ENCODE results near the gene PAK1IP1.
A peak's percentile ranks its signal among the peaks of the same experiment; 100 is the strongest.
"Not testable (repeated sequence)": the region's sequence is repeated elsewhere in the genome, so short reads cannot be mapped to it uniquely, and the experiment has no call there.

The PAK1IP1 gene

GRCh38 chr6:10694302-10695085 is at the start of gene PAK1IP1, which contains the start of gene C6orf52:
TSS of gene PAK1IP1 (plus strand) at chr6:10694972. CDS start at chr6:10694986, 14 bp downstream.
TSS of gene C6orf52 (minus strand) at chr6:10694616. CDS start at chr6:10687550, 7,066 bp downstream.
- peak; percentile 78 to 86 (median 81) for DNase-seq (ENCODE audit: low read depth in 3 of 3, low spot score in 1 of 3)

- DNase-seq (ENCODE audit: low read depth in 3 of 3, low spot score in 1 of 3): no peak
Measured at GRCh38 chr6:10655508-10656055, 39.2 kb upstream of the PAK1IP1 start.

DNA sequence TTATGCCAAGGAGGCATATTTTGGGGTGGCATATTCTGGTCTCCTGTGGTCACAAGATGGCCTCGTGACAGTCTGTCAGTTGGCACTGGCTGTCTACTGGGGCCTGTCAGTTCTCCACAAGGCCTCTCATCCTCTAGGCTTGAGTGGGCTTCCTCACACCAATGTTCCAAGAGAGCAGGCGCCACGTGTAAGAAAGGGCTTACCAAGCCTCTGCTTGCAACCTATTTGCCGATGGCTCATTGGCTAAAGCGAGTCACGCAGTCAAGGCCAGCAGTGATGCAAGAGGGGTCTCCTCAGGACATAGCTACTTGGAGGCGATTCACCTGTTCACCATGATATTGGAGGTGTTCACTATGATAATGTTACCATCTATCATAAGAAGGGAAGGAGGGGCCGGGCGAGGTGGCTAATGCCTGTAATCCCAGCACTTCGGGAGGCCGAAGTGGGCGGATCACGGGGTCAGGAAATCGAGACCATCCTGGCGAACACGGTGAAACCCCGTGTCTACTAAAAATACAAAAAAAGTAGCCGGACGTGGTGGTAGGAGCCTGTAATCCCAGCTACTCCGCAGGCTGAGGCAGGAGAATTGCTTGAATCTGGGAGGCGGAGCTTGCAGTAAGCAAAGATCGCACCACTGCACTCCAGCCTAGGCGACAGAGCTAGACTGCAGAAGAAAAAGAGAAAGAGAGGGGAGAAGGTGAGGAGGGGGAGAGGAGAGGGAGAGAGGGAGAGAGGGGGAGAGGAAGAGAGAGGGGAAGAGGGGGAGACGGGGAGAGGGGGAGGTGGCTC is 35.7 kb upstream of the PAK1IP1 start:
- DNase-seq (ENCODE audit: low read depth in 3 of 3, low spot score in 1 of 3): no peak

DNA sequence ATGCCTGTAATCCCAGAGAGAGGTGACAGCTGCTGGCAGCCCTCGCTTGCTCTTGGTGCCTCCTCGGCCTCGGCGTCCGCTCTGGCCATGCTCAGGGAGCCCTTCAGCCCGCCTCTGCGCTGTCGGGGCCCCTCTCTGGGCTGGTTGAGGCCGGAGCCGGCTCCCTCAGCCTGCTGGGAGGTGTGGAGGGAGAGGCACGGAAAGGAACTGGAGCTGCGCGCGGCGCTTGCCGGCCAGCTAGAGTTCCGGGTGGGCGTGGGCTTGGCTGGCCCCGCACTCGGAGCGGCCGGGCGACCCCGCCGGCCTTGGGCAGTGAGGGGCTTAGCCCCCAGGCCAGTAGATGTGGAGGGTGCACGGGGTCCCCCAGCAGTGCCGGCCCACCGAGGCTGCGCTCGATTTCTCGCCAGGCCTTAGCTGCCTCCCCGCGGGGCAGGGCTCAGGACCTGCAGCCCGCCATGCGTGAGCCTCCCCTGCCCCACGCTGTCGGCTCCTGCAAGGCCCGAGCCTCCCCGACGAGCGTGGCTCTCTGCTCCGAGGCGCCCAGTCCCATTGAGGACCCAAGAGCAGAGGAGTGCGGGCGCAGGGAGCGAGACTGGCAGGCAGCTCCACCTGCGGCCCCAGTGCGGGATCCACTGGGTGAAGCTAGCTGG is 34.9 kb upstream of the PAK1IP1 start:
- no peak for DNase-seq (ENCODE audit: low read depth in 3 of 3, low spot score in 1 of 3)

DNA sequence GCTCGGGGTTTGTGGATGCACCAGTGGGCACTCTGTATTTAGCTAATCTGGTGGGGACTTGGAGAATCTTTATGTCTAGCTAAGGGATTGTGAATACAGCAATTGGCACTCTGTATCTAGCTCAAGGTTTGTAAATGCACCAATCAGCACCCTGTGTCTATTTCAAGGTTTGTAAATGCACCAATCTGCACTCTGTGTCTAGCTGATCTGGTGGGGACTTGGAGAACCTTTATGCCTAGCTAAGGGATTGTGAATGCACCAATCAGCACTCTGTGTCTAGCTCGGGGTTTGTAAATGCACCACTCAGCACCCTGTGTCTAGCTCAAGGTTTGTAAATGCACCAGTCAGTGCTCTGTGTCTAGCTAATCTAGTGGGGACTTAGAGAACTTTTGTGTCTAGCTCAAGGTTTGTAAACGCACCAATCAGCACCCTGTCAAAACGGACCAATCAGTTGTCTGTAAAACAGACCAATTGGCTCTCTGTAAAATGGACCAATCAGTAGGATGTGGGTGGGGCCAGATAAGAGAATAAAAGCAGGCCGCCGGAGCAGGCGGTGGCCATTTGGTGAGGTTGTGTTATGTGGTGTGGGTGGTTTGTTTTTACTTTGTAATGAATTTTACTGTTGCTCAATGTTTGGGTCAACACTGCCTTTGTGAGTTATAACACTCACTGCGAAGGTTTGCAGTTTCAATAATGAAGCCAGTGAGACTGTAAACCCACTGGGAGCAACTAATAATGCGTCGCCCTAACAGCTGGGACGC is 34.2 kb upstream of the PAK1IP1 start:
- DNase-seq (ENCODE audit: low read depth in 3 of 3, low spot score in 1 of 3): not testable (repeated sequence)

DNA sequence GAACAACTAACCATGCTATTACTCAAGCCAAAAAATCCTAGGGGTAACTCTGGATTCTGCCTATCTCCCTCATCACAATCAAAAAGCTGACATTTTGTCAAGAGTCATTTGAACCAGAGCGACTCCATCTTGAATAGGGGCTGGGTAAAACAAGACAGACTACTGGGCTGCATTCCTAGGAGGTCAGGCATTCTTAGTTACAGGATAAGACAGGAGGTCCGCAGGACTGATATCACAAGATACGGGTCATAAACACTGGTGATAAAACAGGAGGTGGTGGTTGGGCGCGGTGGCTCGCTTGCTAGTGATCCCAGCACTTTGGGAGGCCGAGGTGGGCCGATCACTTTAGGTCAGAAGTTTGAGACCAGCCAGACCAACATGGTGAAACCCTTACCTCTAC is 32.6 kb upstream of the PAK1IP1 start:
- no peak for DNase-seq (ENCODE audit: low read depth in 3 of 3, low spot score in 1 of 3)

GRCh38 chr6:10662742-10663141 is 32.0 kb upstream of the PAK1IP1 start:
- DNase-seq (ENCODE audit: low read depth in 3 of 3, low spot score in 1 of 3): no peak

GRCh38 chr6:10665595-10665994 is 29.2 kb upstream of the PAK1IP1 start:
- not testable (repeated sequence) for DNase-seq (ENCODE audit: low read depth in 3 of 3, low spot score in 1 of 3)

DNA sequence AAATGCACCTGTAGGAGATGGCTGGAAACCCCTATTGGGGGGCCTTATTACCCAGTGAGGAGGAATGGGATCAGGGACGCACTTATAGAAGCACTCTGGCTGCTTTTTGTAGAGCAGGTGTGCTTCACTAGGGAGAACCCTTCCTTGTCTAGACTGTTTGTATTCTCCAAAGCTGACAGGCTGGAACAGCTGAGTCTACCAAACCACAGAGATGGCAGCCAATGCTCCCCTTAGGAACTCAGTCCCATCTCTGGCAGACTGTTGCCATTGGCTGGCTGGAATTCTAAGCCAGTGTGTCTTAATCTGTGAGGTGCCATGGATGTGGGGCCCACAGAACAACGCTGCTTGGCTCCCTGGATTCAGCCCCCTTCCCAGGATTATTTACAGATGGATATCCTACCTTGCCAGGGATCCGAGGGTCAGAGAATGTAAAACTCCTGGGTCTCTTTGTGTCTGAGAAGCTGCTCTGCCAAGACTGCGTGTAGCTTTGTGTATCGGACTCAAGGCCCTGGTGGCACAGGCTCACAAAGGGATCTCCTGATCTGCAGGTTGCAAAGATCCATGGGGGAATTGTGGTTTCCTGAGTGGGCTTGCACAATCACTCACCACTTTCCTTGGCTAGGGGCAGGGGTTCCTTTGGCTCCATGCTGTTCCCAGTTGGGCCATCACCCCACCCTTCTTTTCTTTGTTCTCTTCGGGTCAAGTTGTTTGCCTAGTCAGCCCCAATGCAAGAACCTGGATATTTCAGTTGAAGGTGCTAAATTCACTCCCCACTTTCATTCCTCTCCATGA is 26.4 kb upstream of the PAK1IP1 start:
- no peak for DNase-seq (ENCODE audit: low read depth in 3 of 3, low spot score in 1 of 3)

- DNase-seq (ENCODE audit: low read depth in 3 of 3, low spot score in 1 of 3): no peak
Measured at GRCh38 chr6:10676403-10676802, 18.4 kb upstream of the PAK1IP1 start.

DNA sequence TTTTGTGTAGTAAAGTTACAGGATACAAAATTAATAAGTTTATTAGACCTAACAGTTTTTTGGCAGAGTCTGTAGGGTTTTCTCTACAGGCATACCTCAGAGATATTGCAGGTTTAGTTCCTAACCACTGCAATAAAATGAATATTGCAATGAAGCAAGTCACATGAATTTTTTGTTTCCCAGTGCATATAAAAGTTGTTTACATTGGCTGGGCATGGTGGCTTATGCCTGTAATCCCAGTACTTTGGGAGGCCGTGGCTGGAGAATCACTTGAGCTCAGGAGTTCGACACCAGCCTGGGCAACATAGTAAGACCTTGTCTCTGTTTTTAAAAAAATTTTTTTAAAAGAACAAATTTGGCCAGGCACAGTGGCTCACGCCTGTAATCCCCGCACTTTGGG is 16.3 kb upstream of the PAK1IP1 start:
- DNase-seq (ENCODE audit: low read depth in 3 of 3, low spot score in 1 of 3): no peak

DNA sequence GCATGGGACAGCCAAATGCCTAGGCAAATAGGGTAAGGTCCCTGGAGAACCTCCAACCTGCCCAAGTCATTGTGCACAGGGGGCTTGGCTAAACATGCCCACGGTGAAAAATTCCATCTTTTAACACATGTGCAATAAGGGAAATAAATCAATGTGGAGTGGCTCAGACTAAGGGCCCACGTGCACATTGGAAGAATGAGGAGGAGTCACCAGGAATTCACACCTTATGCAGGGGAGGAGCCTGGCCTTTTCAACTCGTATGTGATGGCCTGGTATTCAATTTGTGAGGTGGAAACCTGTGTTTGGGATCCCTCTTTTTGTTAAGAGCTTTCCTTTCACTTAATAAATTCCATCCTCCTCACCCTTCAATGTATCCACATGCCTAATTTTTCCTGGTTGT is 13.0 kb upstream of the PAK1IP1 start:
- DNase-seq (ENCODE audit: low read depth in 3 of 3, low spot score in 1 of 3): no peak

GRCh38 chr6:10682355-10682988 is 12.3 kb upstream of the PAK1IP1 start:
- DNase-seq (ENCODE audit: low read depth in 3 of 3, low spot score in 1 of 3): no peak

DNA sequence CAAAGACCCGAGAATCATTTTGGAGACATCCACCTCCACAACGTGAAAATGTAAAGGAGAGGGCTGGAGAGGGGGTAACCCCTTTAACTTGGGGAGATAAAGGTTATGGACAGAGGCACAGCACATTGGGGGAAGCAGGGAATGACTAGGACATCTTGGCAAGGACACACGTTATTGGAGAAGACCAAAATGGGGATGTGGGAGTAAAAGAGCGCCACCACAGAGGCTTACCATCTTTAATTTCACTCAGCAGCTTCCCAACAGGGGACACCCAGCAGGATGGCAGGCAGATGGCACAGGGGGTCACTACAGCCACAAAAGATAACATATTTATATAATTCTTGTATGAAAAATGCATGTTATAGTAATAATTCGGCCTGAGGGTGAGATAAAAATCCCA is 10.2 kb upstream of the PAK1IP1 start:
- DNase-seq (ENCODE audit: low read depth in 3 of 3, low spot score in 1 of 3): no peak

GRCh38 chr6:10685092-10685915 is 9.5 kb upstream of the PAK1IP1 start:
- no peak for DNase-seq (ENCODE audit: low read depth in 3 of 3, low spot score in 1 of 3)

- DNase-seq (ENCODE audit: low read depth in 3 of 3, low spot score in 1 of 3): no peak
Measured at GRCh38 chr6:10686901-10687300, 7.9 kb upstream of the PAK1IP1 start.

DNA sequence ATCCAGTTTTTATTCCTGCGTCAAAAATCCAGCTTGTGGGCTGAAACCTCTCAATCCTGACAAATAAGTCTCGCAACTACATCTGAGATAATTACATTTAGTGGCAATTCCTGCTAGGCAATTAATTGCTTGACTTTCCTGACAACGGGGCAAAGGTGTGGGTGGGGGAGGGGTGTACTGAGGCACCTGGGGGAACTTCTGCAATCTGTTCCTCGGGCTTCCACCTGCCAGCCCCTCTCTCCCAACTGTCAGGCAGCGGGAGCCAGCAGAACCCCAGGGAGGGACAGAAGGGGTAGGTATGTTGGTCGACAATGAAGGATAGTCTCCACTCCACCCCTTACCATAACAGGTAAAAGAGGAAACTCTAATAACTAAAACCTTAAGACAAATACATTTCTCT is 7.2 kb upstream of the PAK1IP1 start:
- no peak for DNase-seq (ENCODE audit: low read depth in 3 of 3, low spot score in 1 of 3)

GRCh38 chr6:10690651-10691445 is 3.9 kb upstream of the PAK1IP1 start:
- DNase-seq (ENCODE audit: low read depth in 3 of 3, low spot score in 1 of 3): no peak
